GM20000 (cell line): ENCODE data around the gene DAB2IP.

Experiments used
- DNase-seq: peaks from one replicate; pipeline ENCODE4 v3.0.0; 2012; ENCODE audit warnings: low spot score
- TF ChIP-seq, protein P1 (sequence below): IDR thresholded peaks from 2 replicates; pipeline ENCODE4 v1.5.1; 2012; ENCODE audit warnings: mild to moderate bottlenecking, control low read depth; ENCODE audit errors: extremely low read depth, missing control alignments

Gene DAB2IP

DNA sequence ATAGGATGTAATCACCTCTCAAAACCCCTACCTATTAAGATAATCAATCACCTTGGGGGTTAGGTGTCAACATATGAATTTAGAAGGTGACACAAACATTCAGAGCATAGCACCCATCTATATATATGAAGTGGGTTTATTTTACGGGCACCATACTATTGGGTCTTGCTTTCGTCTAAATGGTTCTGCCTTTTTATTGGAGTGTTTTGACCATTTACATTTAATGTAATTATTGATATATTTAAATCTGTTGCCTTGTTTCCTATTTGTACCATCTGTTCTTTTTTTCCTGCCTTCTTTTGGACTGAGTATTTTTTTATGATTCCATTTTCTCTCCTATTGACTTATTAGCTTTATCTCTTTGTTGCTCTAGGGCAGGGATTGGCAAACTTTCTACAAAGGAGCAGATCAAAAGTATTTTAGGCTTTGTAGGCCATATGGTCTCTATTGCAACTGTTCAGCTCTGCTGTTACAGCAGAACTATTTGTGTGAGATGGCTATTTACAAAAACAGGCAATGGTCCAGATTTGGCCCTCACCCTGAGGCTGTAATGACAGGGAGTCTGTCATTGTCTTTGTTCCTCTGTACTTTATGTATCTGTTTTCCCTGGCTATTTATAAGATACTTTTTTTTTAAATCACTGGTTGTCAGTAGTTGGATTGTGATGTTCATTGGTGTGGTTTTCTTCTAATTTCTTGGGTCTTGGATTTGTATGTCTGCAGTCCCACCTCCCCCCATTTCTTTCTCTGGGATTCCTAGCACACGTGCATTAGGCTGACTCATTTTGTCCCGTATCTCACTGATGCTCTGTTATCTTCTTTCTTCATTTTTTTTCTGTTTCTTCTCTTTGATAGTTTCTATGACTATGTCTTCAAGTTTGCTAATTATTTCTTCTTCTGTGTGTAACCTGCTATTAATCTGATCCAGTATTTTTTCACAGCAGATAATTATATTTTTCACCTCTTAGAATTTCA, 127.1 kb downstream of the DAB2IP start:
- no peak for DNase-seq
- TF ChIP-seq, protein P1, sequence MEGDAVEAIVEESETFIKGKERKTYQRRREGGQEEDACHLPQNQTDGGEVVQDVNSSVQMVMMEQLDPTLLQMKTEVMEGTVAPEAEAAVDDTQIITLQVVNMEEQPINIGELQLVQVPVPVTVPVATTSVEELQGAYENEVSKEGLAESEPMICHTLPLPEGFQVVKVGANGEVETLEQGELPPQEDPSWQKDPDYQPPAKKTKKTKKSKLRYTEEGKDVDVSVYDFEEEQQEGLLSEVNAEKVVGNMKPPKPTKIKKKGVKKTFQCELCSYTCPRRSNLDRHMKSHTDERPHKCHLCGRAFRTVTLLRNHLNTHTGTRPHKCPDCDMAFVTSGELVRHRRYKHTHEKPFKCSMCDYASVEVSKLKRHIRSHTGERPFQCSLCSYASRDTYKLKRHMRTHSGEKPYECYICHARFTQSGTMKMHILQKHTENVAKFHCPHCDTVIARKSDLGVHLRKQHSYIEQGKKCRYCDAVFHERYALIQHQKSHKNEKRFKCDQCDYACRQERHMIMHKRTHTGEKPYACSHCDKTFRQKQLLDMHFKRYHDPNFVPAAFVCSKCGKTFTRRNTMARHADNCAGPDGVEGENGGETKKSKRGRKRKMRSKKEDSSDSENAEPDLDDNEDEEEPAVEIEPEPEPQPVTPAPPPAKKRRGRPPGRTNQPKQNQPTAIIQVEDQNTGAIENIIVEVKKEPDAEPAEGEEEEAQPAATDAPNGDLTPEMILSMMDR = no peak

DNA sequence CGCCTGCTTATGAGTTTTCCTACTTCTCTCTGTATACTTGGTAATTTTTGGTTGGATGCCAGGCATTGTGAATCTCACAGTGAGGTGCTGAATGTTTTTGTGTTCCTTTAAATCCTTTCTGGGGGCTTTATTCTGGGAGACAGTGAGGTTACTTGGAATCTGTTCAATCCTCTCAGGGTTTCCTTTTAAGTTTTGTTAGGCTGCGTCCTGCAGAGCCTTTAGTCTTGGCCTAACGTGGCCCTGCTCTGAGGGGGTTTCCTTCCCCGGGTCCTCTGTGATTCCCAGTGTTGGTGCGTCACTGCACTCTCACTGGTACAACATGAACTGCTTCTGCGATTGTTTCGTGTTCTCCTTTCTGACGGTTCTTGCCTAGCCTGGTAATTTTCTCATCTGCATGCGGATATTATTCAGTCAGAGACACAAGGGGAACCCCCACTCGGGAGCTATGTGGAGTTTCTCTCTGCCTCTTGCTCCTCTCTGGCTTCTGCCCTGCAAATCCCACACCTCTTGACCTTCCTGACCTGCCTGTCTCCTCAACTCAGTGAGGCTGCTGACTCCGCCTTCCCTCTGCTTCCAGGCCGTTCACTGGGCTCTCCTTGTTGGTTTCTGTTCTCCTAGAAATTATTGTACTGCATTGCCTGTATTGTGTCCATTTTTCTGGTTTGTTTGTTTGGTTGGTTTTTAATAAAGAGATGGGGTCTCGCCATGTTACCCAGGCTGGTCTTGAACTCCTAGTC, 128.1 kb downstream of the DAB2IP start:
- TF ChIP-seq, protein P1 = no peak
- DNase-seq = no peak

DNA sequence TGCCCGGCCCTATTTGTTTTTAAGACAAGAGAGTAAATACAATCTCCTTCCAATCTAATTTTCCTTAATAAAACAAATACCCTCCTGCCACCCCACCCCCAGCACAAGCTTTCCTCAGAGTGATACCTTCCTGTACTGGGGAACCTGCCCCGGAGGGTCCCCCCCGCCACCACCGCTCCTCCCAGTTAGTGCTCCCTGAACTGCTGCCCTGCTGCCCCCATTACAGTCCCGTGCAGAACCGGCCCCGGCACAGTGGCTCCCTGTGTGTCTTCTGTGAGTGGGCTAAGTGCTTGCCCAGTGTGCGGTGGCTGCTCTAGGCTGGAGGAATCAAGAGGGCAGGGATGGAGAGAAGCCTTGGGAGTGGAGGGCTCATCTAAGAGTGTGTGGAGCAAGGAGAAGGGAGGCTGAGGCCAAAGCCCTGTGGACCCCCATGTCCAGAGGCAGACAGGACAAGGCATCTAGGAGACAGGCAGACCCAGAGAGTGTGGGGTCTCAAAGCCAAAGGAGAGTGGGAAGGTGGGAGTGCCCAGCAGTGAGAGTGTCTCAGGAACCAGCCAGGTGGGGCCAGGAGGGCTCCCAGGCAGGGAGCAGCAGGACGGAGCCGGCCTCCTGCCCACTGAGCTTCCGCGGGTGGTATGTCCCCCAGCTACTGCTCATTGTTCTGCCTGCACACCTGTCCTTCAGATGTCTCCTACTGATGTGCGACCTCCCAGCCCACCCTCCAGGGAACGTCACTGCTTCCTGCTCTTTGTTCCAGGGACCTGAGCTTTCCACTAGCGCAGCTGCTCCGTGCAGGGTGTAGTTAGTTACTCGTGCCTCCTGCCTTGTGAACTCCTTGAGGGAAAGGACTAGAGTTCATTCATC, 129.0 kb downstream of the DAB2IP start:
- no peak for DNase-seq
- TF ChIP-seq, protein P1 = no peak

DNA sequence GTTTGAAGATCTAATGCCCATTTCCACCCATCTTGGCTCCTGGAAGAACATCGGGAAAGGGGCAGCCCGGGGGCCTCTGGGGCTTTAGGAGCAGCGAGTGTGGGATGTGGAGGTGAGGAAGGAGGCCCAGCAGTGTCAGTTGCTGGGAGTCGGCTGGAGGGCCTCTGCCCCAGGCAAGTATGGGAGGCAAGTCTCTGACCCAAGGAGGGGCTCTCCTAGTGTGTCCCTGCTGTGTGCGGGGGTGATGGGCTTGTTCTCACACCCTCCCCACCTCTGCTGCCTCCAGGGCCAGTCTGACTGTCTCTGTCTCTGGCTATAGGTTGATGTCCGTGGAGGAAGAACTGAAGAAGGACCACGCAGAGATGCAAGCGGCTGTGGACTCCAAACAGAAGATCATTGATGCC, 129.7 kb downstream of the DAB2IP start:
- DNase-seq = no peak
- TF ChIP-seq, protein P1 = no peak

DNA sequence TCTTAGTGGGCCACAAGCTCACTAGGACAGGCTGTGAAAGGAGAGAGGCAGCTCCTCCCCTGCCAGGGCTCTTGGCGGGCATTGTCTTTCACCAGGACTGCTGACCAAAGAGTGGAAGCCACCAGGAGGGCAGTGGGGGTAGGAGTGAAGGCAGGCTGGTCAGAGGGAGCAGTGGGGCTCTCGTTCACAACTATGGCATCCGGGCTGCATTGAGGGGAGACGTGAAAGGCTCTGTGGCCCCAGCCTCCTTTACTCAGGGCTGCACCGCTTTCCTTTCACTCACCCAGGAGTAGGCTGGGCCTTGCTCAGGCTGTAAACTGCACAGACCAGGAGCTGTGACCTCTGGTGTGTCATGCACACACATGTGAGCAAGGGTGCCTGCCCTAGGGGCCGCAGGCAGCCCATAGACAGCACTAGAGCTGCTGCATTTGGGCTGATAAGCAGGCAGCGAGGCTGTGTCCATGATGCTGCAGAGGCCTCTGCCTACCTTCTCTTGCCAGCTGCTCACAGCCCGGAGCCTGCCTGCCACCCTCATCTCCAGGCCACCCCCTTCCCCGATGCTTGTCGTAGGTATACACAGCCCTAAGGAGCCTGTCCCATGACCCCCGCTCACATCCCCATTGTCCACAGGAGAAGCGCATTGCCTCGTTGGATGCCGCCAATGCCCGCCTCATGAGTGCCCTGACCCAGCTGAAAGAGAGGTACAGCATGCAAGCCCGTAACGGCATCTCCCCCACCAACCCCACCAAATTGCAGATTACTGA, 130.4 kb downstream of the DAB2IP start:
- no peak for DNase-seq
- TF ChIP-seq, protein P1 = no peak

DNA sequence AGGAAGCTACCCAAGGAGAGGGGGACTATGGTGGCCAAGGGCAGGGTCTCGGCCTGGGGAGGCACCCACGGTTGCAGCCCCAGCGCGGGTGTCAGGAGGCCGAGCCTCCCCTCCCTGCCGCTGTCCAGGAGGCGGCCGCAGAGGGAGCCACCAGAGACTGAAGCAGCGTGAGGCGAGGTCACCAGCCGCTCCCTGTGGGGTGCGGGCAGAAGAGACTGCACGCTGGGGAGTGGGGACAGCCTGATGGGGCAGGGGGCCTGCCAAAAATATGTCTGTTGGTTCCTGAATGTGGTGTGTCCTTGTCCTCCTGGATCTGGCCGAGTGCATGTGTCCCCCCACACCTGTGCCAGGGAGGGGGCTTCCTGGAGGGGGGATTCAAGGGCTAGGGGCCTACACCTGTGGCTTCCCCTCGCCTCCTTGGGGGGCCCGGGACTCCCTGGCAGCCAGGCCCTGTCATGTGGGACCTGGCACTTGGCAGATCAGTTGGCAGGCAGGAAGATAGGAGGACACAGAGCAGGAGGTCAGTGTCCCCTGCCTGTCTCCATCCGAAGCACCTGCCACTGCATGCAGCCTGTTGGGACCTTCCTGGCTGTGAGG, 131.2 kb downstream of the DAB2IP start:
- no peak for DNase-seq
- TF ChIP-seq, protein P1 = no peak
